Measurements from ENCODE around the gene RASGRP4.

- TF ChIP-seq CTCF (conservative IDR thresholded peaks at IDR 0.05) (no peak), ZFX (IDR thresholded peaks at IDR 0.05) (no peak)
These were observed 29.0 kb upstream of the RASGRP4 start for GRCh38 chr19:38455031-38455430.

All from C4-2B (cell line).